Fibroblast of lung (primary cell): ENCODE data around the gene NEK7. TPM values are rescaled to one million over a fixed set of nuclear protein-coding genes. Genes with fewer than 3 reads are reported as not detected.

Experiments
- DNase-seq, 2 donors: peaks; one replicate each; pipeline versions ENCODE4 v3.0.0 to v3.0.0-alpha.2; 2010; ENCODE audit warnings: low read depth in 2 of 2
- H2AFZ ChIP-seq: 2 replicates; pipeline ENCODE4 v1.5.1; 2012; ENCODE audit warnings: low read length, control low read depth, inconsistent platforms
- H3K27ac ChIP-seq: 2 replicates; pipeline ENCODE4 v1.5.1; 2011; ENCODE audit warnings: low read length, control low read depth; ENCODE audit not compliant: insufficient read depth
- H3K27me3 ChIP-seq: 2 replicates; pipeline ENCODE4 v1.5.1; 2011; ENCODE audit warnings: mild to moderate bottlenecking, low read length; ENCODE audit not compliant: control insufficient read depth, insufficient read depth
- H3K36me3 ChIP-seq: 2 replicates; pipeline ENCODE4 v1.5.1; 2011; ENCODE audit warnings: low read length; ENCODE audit not compliant: control insufficient read depth, insufficient read depth
- H3K4me1 ChIP-seq: 2 replicates; pipeline ENCODE4 v1.5.1; 2011; ENCODE audit warnings: low read length; ENCODE audit not compliant: control insufficient read depth, insufficient read depth; ENCODE audit errors: extremely low read depth
- H3K4me2 ChIP-seq: 2 replicates; pipeline ENCODE4 v1.5.1; 2011; ENCODE audit warnings: low read length, control low read depth; ENCODE audit not compliant: insufficient read depth; ENCODE audit errors: extremely low read depth
- H3K4me3 ChIP-seq, 4 experiments: fragments of 200-600 bp in 1 of 4; sonication (generic) in 1 of 4; replicated peaks in 1 of 4; 2 replicates each; pipeline ENCODE4 v1.5.1; 2011 to 2016; ENCODE audit warnings: low read length in 4 of 4, low read depth in 3 of 4, mild to moderate bottlenecking in 3 of 4, control low read depth in 2 of 4, inconsistent platforms in 1 of 4, mixed read lengths in 1 of 4; ENCODE audit not compliant: insufficient read depth in 1 of 4; ENCODE audit errors: control extremely low read depth in 1 of 4
- H3K79me2 ChIP-seq: 2 replicates; pipeline ENCODE4 v1.5.1; 2012; ENCODE audit warnings: mild to moderate bottlenecking, low read length, inconsistent platforms; ENCODE audit not compliant: control insufficient read depth, insufficient read depth
- H3K9ac ChIP-seq: 2 replicates; pipeline ENCODE4 v1.5.1; 2011; ENCODE audit warnings: mild to moderate bottlenecking, low read length, control low read depth; ENCODE audit not compliant: insufficient read depth
- H3K9me3 ChIP-seq: 2 replicates; pipeline ENCODE4 v1.5.1; 2012; ENCODE audit warnings: low read depth, low read length; ENCODE audit not compliant: control insufficient read depth, insufficient read depth
- H4K20me1 ChIP-seq: 2 replicates; pipeline ENCODE4 v1.5.1; 2011; ENCODE audit warnings: low read length; ENCODE audit not compliant: control insufficient read depth, insufficient read depth; ENCODE audit errors: extremely low read depth
- EZH2 ChIP-seq: IDR thresholded peaks from 2 replicates; pipeline ENCODE4 v1.5.1; 2012; ENCODE audit warnings: low read length, control low read depth, mild to moderate bottlenecking; ENCODE audit errors: missing control alignments
- polyA plus RNA-seq, 2 donors: library from polyadenylated mRNA; depleted of rRNA in 1 of 2; stranded (reverse) in 1 of 2; unstranded in 1 of 2; fragments of >200 nt; gene quantifications; 2 replicates each; pipeline ENCODE4 v1.2.1, GENCODE V29; 2011 to 2012; ENCODE audit warnings: missing spikeins in 1 of 2
- total RNA-seq: library from RNA; depleted of rRNA; stranded (reverse); fragments of >200 nt; gene quantifications from 2 replicates; pipeline ENCODE4 v1.2.1, GENCODE V29; 2014
- TF ChIP-seq, protein P1 (sequence below), 2 donors: IDR thresholded peaks in 1 of 2; conservative IDR thresholded peaks in 1 of 2; 1 replicate in 1 of 2; 2 replicates in 1 of 2; pipeline ENCODE4 v1.5.1; 2011 to 2012; ENCODE audit warnings: low read length in 2 of 2, control low read depth in 1 of 2, inconsistent platforms in 1 of 2, low read depth in 1 of 2, mild to moderate bottlenecking in 1 of 2

The NEK7 gene
- total and polyA plus RNA-seq, 2 donors (not counting 1 experiment from before 2014, with no cell fraction given) = 90.5 to 207 TPM

DNA sequence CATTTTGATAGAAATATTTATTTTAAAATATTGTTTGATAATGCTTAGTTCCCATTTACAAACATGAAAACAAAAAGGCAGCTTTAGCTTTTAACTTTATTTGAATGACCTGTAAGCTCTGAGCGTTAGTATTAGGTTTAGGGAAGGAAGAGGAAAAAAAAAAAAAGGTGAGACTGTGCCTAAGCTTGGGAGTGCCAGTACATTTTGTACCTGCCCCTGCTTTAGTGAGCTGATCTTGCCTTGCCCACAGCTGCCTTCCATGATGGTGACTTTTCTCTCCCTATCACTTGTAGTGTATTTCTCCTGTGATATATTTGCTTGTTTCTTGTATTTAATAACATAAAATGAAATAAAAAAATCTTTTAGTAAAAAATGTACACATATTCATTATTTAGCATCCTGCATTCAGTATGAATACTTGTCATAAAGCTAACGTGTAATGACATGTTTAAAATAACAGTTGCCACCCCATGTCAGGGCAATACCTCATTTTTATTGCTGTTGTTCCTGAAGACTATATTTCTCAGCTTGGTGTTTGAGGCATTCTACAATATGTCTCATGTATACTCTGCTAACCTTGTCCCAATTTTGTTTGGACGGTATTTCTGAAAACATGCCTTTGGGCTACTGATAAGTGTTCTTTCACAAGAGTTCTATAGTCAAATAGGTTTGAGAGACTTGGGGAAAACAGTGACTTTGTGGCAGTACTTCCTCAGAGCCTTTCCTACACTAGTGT, 76.3 kb downstream of the NEK7 start:
- Histone ChIP-seq H3K27ac (no peak overlapping the region), H3K9me3 (no peaks in the 10 kb centered on the region), H3K36me3 (no peaks in the 10 kb centered on the region), H3K79me2 (peaks cover 15% of the 10 kb centered on the region), H2AFZ (no peak overlapping the region), H3K9ac (no peak overlapping the region), H3K27me3 (no peaks in the 10 kb centered on the region), H4K20me1 (no peaks in the 10 kb centered on the region), H3K4me3 (no peak overlapping the region), H3K4me2 (no peak overlapping the region), H3K4me1 (peaks cover 4% of the 10 kb centered on the region)
- DNase-seq = no peak
- TF ChIP-seq, protein P1, sequence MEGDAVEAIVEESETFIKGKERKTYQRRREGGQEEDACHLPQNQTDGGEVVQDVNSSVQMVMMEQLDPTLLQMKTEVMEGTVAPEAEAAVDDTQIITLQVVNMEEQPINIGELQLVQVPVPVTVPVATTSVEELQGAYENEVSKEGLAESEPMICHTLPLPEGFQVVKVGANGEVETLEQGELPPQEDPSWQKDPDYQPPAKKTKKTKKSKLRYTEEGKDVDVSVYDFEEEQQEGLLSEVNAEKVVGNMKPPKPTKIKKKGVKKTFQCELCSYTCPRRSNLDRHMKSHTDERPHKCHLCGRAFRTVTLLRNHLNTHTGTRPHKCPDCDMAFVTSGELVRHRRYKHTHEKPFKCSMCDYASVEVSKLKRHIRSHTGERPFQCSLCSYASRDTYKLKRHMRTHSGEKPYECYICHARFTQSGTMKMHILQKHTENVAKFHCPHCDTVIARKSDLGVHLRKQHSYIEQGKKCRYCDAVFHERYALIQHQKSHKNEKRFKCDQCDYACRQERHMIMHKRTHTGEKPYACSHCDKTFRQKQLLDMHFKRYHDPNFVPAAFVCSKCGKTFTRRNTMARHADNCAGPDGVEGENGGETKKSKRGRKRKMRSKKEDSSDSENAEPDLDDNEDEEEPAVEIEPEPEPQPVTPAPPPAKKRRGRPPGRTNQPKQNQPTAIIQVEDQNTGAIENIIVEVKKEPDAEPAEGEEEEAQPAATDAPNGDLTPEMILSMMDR (conservative IDR thresholded peaks at IDR 0.05 in 1 of 2, IDR thresholded peaks at IDR 0.05 in 1 of 2; ENCODE audit: low read depth in 1 of 2, low read length in 2 of 2) = no peak
- no peak for TF ChIP-seq EZH2

DNA sequence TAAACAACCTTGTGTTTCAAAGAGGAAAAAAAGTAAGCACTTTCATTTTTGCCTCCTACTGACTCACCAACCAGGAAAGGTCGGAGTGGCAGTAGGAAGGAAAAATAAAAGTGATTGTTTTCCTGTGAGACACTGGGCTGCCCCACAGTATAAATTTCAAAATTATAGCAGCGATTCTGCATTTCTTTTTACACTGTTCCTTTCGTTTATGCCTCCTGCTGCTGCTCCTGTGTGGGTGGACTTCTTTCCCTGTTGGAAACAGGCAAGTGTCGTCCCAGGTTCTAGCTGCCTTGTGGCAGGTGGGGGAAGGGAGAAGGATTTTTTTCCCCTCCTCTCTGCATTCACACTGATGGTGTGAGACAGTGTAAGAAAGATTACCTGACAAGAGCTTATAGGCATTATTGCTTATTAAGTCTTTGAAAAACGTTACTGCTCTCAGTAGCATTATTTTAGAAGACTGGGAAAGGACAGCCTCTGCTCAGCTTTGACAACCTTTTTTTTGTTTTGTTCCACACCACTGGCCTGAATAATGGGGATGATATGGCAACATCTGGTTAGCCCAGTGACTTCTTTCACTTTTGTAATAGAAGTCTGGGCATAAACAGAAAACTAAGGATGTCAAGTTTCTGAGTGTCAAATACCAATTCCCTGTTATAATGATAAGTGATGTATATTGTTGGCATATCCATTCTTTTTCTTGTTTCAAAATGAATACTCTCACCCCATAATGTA, 77.9 kb downstream of the NEK7 start:
- H3K27ac ChIP-seq = peak overlapping the region; percentile 51
- H3K27me3 ChIP-seq = no peaks in the 10 kb centered on the region
- no peak for TF ChIP-seq EZH2
- TF ChIP-seq, protein P1 (conservative IDR thresholded peaks at IDR 0.05 in 1 of 2, IDR thresholded peaks at IDR 0.05 in 1 of 2; ENCODE audit: low read depth in 1 of 2, low read length in 2 of 2) = no peak
- H2AFZ ChIP-seq = peak overlapping the region; percentile 30
- peak overlapping the region; percentile 82 for H3K4me2 ChIP-seq
- no peaks in the 10 kb centered on the region for H3K36me3 ChIP-seq
- peak overlapping the region; percentile 22 to 38 (median 30) for H3K4me3 ChIP-seq
- H3K9me3 ChIP-seq = no peaks in the 10 kb centered on the region
- H3K79me2 ChIP-seq = peaks cover 15% of the 10 kb centered on the region
- H4K20me1 ChIP-seq = no peaks in the 10 kb centered on the region
- H3K4me1 ChIP-seq = peaks cover 4% of the 10 kb centered on the region
- DNase-seq = peak; percentile 50 to 62
- H3K9ac ChIP-seq = no peak overlapping the region

DNA sequence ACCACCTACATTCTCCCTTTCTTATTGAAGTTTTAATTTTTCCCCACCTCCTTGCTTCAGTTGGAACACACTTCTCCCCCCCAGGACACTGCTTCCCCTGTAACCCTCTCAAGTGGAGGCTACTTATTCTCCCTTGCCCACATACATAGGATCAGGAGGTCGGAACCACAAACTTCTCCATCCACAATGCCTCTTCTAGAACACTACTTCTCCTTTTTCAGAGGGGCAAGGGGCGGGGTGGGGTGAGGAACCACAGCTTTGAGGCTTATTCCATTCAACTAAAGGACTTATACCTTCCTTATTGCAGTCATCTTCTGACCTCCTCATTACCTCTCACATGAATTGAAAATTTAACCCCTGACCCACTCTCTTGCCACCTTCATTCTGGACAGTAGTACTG, 81.3 kb downstream of the NEK7 start:
- Histone ChIP-seq H3K36me3 (no peaks in the 10 kb centered on the region), H3K4me3 (no peak overlapping the region), H4K20me1 (no peaks in the 10 kb centered on the region), H2AFZ (no peak overlapping the region), H3K9me3 (no peaks in the 10 kb centered on the region), H3K9ac (no peak overlapping the region), H3K4me1 (peaks cover 4% of the 10 kb centered on the region), H3K79me2 (peaks cover 23% of the 10 kb centered on the region), H3K27me3 (no peaks in the 10 kb centered on the region), H3K27ac (no peak overlapping the region), H3K4me2 (no peak overlapping the region)
- no peak for DNase-seq
- TF ChIP-seq EZH2 = no peak
- TF ChIP-seq, protein P1 (conservative IDR thresholded peaks at IDR 0.05 in 1 of 2, IDR thresholded peaks at IDR 0.05 in 1 of 2; ENCODE audit: low read depth in 1 of 2, low read length in 2 of 2) = no peak
